ENCODE measurements around the gene SSBP2. TPM values are rescaled to one million over a fixed set of nuclear protein-coding genes. Genes with fewer than 3 reads are reported as not detected.

SSBP2 gene
- total and polyA plus RNA-seq, 7 donors = 9.9 to 89.2 (median 68.7) TPM

- no peak overlapping the region for H3K4me3 ChIP-seq
- peaks cover 0 to 37% (median 30%) of the 10 kb centered on the region in 4 donors for H3K4me1 ChIP-seq
- H3K36me3 ChIP-seq = no peaks in the 10 kb centered on the region
- DNase-seq = no peak
- no peaks in the 10 kb centered on the region for H3K9me3 ChIP-seq
- intact Hi-C loops (cut with DNase I) = no loop called here
- H3K27me3 ChIP-seq = no peaks in the 10 kb centered on the region
- 80 to 81% methylated on average over 4 of the region's 4 CpGs for WGBS, 2 donors
- H3K27ac ChIP-seq = no peak overlapping the region
- TF ChIP-seq POLR2A (IDR thresholded peaks at IDR 0.05) = no peak
- no peak for TF ChIP-seq POLR2AphosphoS5 (IDR thresholded peaks at IDR 0.05)
- TF ChIP-seq EP300 (IDR thresholded peaks at IDR 0.05) = no peak
- no peak for TF ChIP-seq CTCF (IDR thresholded peaks at IDR 0.05)
Observed at GRCh38 chr5:81785322-81785721, 34.4 kb upstream of the SSBP2 start.

DNA sequence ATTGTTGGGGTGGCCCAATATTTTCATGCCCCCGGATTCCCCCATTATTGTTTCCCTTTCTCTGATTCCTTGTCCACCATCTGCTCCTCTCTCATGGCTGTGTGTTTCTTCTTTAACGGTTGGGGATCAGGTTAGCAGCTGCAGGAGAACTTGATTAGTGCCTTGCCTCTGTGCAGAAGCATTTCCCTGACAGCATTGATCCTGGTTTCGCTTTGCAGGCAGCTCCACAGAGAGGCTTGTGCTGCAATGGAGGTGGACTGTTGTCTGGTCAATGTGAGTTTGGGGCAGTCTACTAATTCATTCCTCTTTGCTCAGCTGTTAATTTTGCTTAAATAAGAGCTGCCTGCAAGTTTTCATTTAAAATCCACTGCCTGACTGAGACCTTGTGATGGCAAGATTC, 32.5 kb upstream of the SSBP2 start:
- no peak overlapping the region for H3K4me3 ChIP-seq
- H3K36me3 ChIP-seq = no peaks in the 10 kb centered on the region
- H3K27me3 ChIP-seq = no peaks in the 10 kb centered on the region
- DNase-seq = no peak
- H3K27ac ChIP-seq = no peak overlapping the region
- WGBS, 2 donors = 59 to 72% methylated on average over 3 of the region's 3 CpGs
- H3K4me1 ChIP-seq = peaks cover 0 to 45% (median 41%) of the 10 kb centered on the region in 4 donors
- H3K9me3 ChIP-seq = no peaks in the 10 kb centered on the region
- intact Hi-C loops (cut with DNase I) = no loop called here
- TF ChIP-seq POLR2AphosphoS5 (IDR thresholded peaks at IDR 0.05) (no peak), EP300 (IDR thresholded peaks at IDR 0.05) (no peak), POLR2A (IDR thresholded peaks at IDR 0.05) (no peak), CTCF (IDR thresholded peaks at IDR 0.05) (no peak)

GRCh38 chr5:81782811-81783210, 31.9 kb upstream of the SSBP2 start:
- H3K9me3 ChIP-seq = no peaks in the 10 kb centered on the region
- no peaks in the 10 kb centered on the region for H3K27me3 ChIP-seq
- H3K4me3 ChIP-seq = no peak overlapping the region
- H3K27ac ChIP-seq = no peak overlapping the region
- H3K36me3 ChIP-seq = no peaks in the 10 kb centered on the region
- TF ChIP-seq POLR2AphosphoS5 (IDR thresholded peaks at IDR 0.05) (no peak), EP300 (IDR thresholded peaks at IDR 0.05) (no peak), POLR2A (IDR thresholded peaks at IDR 0.05) (no peak), CTCF (IDR thresholded peaks at IDR 0.05) (no peak)
- intact Hi-C loops (cut with DNase I) = no loop called here
- 79 to 85% methylated on average over 3 of the region's 3 CpGs for WGBS, 2 donors
- DNase-seq = no peak
- peaks cover 0 to 45% (median 37%) of the 10 kb centered on the region in 4 donors for H3K4me1 ChIP-seq

DNA sequence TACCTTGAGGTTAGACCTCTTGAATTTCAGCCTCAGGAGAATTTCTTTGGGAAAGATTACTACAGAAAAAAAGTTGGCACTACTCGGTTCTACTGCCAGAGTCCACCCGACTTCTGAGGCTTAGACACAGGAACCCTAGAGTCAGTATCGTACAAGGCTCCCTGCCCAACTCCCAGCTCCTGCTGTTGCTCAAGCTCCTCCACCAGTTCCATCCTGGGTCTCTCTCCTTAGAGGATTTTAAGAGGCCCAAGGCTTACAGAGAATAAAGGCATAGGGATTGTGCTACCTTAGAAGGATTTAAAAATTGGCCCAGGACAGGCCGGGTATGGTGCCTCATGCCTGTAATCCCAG, 29.0 kb upstream of the SSBP2 start:
- no peak for DNase-seq
- Histone ChIP-seq H3K4me3 (no peak overlapping the region), H3K9me3 (no peaks in the 10 kb centered on the region), H3K27ac (peak overlapping the region; percentile 73 to 82 (median 80)), H3K36me3 (no peaks in the 10 kb centered on the region), H3K4me1 (peaks cover 0 to 29% (median 19%) of the 10 kb centered on the region in 4 donors), H3K27me3 (no peaks in the 10 kb centered on the region)
- 87 to 91% methylated on average over 4 of the region's 4 CpGs for WGBS, 2 donors
- intact Hi-C loops (cut with DNase I) = no loop called here
- TF ChIP-seq CTCF (IDR thresholded peaks at IDR 0.05) (no peak), POLR2AphosphoS5 (IDR thresholded peaks at IDR 0.05) (no peak)
